Measurements from ENCODE around the gene OR1E2. TPM values are rescaled to one million over a fixed set of nuclear protein-coding genes. Genes with fewer than 3 reads are reported as not detected.

The OR1E2 gene
- total RNA-seq, 1 experiment from 2014 or later, result not detected

DNA sequence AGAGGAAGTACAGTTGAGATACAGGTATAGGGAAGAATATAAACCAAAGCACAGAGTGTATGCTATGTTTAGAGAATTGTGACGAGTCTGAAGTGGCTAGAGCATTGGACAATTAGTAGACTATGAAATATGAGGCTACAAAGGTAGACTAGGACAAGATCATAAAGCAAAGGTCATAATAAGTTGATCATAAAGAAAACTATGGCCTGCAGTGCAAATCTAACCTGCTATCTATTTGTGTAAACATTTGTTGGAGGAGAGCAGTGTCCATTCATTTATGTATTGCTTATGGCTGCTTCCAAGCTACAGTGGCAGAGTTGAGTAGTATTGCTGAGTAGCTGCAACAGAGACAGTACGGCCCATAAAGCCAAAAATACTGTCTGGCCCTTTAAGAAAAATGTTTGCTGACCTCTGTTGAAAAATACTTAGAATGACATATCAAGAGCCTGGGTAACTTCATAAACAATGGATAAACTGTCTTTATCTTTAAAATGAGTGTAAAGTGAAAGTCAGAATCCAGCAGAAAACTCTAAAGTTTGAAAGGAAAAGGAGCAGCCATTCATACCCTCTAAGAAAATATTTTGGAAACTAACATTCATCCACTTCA is 14.5 kb upstream of the OR1E2 start:
- Histone ChIP-seq H3K4ac (ENCODE audit: low read depth, low read length) (no peak overlapping the region), H3K27me3 (ENCODE audit: insufficient read depth, low read length) (no peaks in the 10 kb centered on the region), H3K23ac (ENCODE audit: insufficient read length, low read depth, low read length) (no peak overlapping the region), H3T11ph (ENCODE audit: low read length) (no peak overlapping the region), H3K9me3 (ENCODE audit: control insufficient read depth, low read depth, low read length) (no peaks in the 10 kb centered on the region), H4K5ac (ENCODE audit: insufficient read length, low read depth, low read length) (no peak overlapping the region), H4K91ac (ENCODE audit: insufficient read length, low read depth, low read length) (no peak overlapping the region), H3K4me2 (ENCODE audit: insufficient read depth, insufficient read length, low read length) (no peak overlapping the region), H2AFZ (ENCODE audit: low read length) (no peak overlapping the region), H4K20me1 (ENCODE audit: control insufficient read depth, insufficient read depth, insufficient read length) (no peaks in the 10 kb centered on the region), H2AK5ac (ENCODE audit: insufficient read length, low read length) (no peak overlapping the region), H3K23me2 (ENCODE audit: insufficient read length, low read depth, low read length, poor library complexity, severe bottlenecking) (no peaks in the 10 kb centered on the region), H2BK20ac (ENCODE audit: low read depth, low read length, poor library complexity, severe bottlenecking) (no peak overlapping the region), H3K14ac (ENCODE audit: insufficient read depth, low read length) (no peak overlapping the region), H2BK15ac (ENCODE audit: low read depth, low read length) (no peak overlapping the region), H2BK120ac (ENCODE audit: low read depth, low read length, poor library complexity, severe bottlenecking) (no peak overlapping the region), H3K56ac (ENCODE audit: insufficient read length, low read depth, low read length) (no peak overlapping the region), H2BK5ac (ENCODE audit: insufficient read length, low read length) (no peak overlapping the region), H2BK12ac (ENCODE audit: insufficient read length, low read depth, low read length) (no peak overlapping the region), H3K4me1 (ENCODE audit: insufficient read depth, low read length) (no peaks in the 10 kb centered on the region), H3K79me1 (ENCODE audit: insufficient read depth, low read depth, low read length, poor library complexity, severe bottlenecking) (no peaks in the 10 kb centered on the region), H3K27ac (ENCODE audit: insufficient read length, low read depth, low read length) (no peak overlapping the region), H3K9ac (ENCODE audit: extremely low read depth, insufficient read length, low read length) (no peak overlapping the region), H4K8ac (replicated peaks; ENCODE audit: insufficient read length, low read depth, low read length) (no peak overlapping the region), H3K79me2 (ENCODE audit: insufficient read depth, low read length) (no peaks in the 10 kb centered on the region), H3K18ac (ENCODE audit: insufficient read length, low read depth, low read length) (no peak overlapping the region)
- DNase-seq, result no peak
- Mint-ChIP-seq H3K4me1 (no peaks in the 10 kb centered on the region), H3K9me3 (no peaks in the 10 kb centered on the region), H3K4me3 (no peak overlapping the region), H3K27me3 (ENCODE audit: low read depth) (no peaks in the 10 kb centered on the region), H3K27ac (no peak overlapping the region), H3K36me3 (ENCODE audit: insufficient read depth in 1 of 3, low read depth in 3 of 3) (no peaks in the 10 kb centered on the region)
- TF ChIP-seq, protein P1, sequence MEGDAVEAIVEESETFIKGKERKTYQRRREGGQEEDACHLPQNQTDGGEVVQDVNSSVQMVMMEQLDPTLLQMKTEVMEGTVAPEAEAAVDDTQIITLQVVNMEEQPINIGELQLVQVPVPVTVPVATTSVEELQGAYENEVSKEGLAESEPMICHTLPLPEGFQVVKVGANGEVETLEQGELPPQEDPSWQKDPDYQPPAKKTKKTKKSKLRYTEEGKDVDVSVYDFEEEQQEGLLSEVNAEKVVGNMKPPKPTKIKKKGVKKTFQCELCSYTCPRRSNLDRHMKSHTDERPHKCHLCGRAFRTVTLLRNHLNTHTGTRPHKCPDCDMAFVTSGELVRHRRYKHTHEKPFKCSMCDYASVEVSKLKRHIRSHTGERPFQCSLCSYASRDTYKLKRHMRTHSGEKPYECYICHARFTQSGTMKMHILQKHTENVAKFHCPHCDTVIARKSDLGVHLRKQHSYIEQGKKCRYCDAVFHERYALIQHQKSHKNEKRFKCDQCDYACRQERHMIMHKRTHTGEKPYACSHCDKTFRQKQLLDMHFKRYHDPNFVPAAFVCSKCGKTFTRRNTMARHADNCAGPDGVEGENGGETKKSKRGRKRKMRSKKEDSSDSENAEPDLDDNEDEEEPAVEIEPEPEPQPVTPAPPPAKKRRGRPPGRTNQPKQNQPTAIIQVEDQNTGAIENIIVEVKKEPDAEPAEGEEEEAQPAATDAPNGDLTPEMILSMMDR (conservative IDR thresholded peaks at IDR 0.05), result no peak
- no CpG with 5 or more reads among the region's 2 CpGs for WGBS (ENCODE audit: extremely low coverage, insufficient read length, low lambda C conversion rate)
